ENCODE results near the gene POLR3C. TPM values are rescaled to one million over a fixed set of nuclear protein-coding genes. Genes with fewer than 3 reads are reported as not detected.

The POLR3C gene
- total and polyA plus RNA-seq, 2 of the 13 experiments (the other 11 are each of a cell fraction or from before 2014, with no cell fraction given), result 15.5 to 24.3 TPM

GRCh38 chr1:145892486-145893087 lies 68.6 kb downstream of the POLR3C start:
- CTCF ChIA-PET (ENCODE audit: low intra/inter-chr PET ratio, low total read pairs), result interaction anchor here (1.0 to 3.3 kb wide), 7 partner anchors 8 to 121 kb away, joined by 3 to 93 read pairs (median 7); partner anchors contain the start of genes ITGA10 and RBM8A
- ATAC-seq, result peak; percentile 52
- TF ChIP-seq POLR2G (IDR thresholded peaks at IDR 0.05; ENCODE audit: low read depth, low read length) (0 out of 2 replicates have a peak, but pooled peaks have one; percentile 6), ZNF263 (CRISPR knock-in tag; IDR thresholded peaks at IDR 0.05) (0 out of 2 replicates have a peak, but pooled peaks have one; percentile 15), CENPT (CRISPR knock-in tag; IDR thresholded peaks at IDR 0.05; ENCODE audit: low read depth) (no peak), FLYWCH1 (CRISPR knock-in tag; IDR thresholded peaks at IDR 0.05) (no peak), ZNF790 (CRISPR knock-in tag; IDR thresholded peaks at IDR 0.05; ENCODE audit: borderline replicate concordance) (0 out of 2 replicates have a peak, but pooled peaks have one; percentile 33), SIN3B (IDR thresholded peaks at IDR 0.05; ENCODE audit: low read length) (no peak), ZNF343 (CRISPR knock-in tag; IDR thresholded peaks at IDR 0.05) (0 out of 2 replicates have a peak, but pooled peaks have one; percentile 20), ZNF772 (CRISPR knock-in tag; IDR thresholded peaks at IDR 0.05) (no peak), ZBTB46 (CRISPR knock-in tag; IDR thresholded peaks at IDR 0.05; ENCODE audit: borderline replicate concordance) (0 out of 2 replicates have a peak, but pooled peaks have one; percentile 28), RFX3 (CRISPR knock-in tag; IDR thresholded peaks at IDR 0.05) (no peak), ATF1 (CRISPR knock-in tag; IDR thresholded peaks at IDR 0.05) (peak; percentile 8; the same call in 1 of the 2 replicates), ZNF878 (CRISPR knock-in tag; IDR thresholded peaks at IDR 0.05) (0 out of 2 replicates have a peak, but pooled peaks have one; percentile 13)

More at GRCh38 chr1:145892486-145893087, 68.6 kb downstream of the POLR3C start:
- peak overlapping the region; percentile 63 for H3K27ac ChIP-seq (ENCODE audit: extremely low read length, insufficient read depth, low read length)
- intact Hi-C loops (cut with micrococcal nuclease; ENCODE audit: unreplicated experiment) (loop anchor here (1.0 to 5.0 kb wide), 6 partner anchors 18 to 121 kb away; partner anchors contain the start of genes ITGA10, LIX1L, PIAS3 and RBM8A), in situ Hi-C loops (cut with HindIII; ENCODE audit: extremely low pct_ligation_motif_present, low pct_unique_long_range_greater_than_20kb) (no loop called here)
- peaks cover 81% of the 10 kb centered on the region for H3K4me1 ChIP-seq (ENCODE audit: insufficient read depth, low read length)
- no peaks in the 10 kb centered on the region for H3K27me3 ChIP-seq (ENCODE audit: control insufficient read depth in 1 of 2, insufficient read depth in 2 of 2, low read length in 2 of 2)
- POLR2A ChIA-PET, result interaction anchor here (0.9 to 2.9 kb wide), 16 partner anchors 10 to 160 kb away, joined by 3 to 29 read pairs (median 4); partner anchors contain the start of genes ANKRD34A, ITGA10, NUDT17 and PEX11B
- no peak overlapping the region for H2AFZ ChIP-seq (ENCODE audit: low read length)
- BruUV-seq (replicated peaks), result TSS peak; percentile 97
- no peak for FAIRE-seq
- peak overlapping the region; percentile 42; the same call in 1 of the 2 replicates for H3K9ac ChIP-seq (ENCODE audit: insufficient read depth, low read depth, low read length)
- H3K4me3 ChIP-seq (replicated peaks in 1 of 3; ENCODE audit: insufficient read depth in 1 of 3, low read depth in 2 of 3, low read length in 3 of 3), result no peak overlapping the region; a peak in 1 of 6 replicates
- no peak for DNase-seq (ENCODE audit: low spot score)
- H3K36me3 ChIP-seq (replicated peaks in 1 of 2; ENCODE audit: control insufficient read depth in 1 of 2, insufficient read depth in 2 of 2, low read length in 2 of 2), result no peaks in the 10 kb centered on the region
- peak overlapping the region; percentile 71 for H3K4me2 ChIP-seq (ENCODE audit: low read depth, low read length)
- WGBS (ENCODE audit: low lambda C conversion rate), result 57% methylated on average over 3 of the region's 3 CpGs
- H4K20me1 ChIP-seq (ENCODE audit: insufficient read depth, low read length), result no peaks in the 10 kb centered on the region
- no peaks in the 10 kb centered on the region for H3K9me3 ChIP-seq (ENCODE audit: low read length)
- no peaks in the 10 kb centered on the region for H3K79me2 ChIP-seq (ENCODE audit: insufficient read depth, low read length)
